Activated naive CD8-positive, alpha-beta T cell treated with anti-CD3 and anti-CD28 coated beads, Interleukin-2, amount 10 ng/mL, durations not matched to agents 7 days and 5 days (primary cell): ENCODE measurements around the gene PTGS1. TPM values are rescaled to one million over a fixed set of nuclear protein-coding genes. Genes with fewer than 3 reads are reported as not detected.
A peak's percentile ranks its signal among the peaks of the same experiment; 100 is the strongest.

ENCODE experiments used
- ATAC-seq: fragments of 150-1000 bp; cut with Tn5 transposase; one replicate; pipeline ENCODE4 v1.10.0; 2021; ENCODE audit warnings: low read depth, moderate library complexity
- POLR2A ChIA-PET: fragments of 350-600 bp; sonication (Branson Sonifier 250); formaldehyde crosslinking; loops from one replicate; lab custom pipeline; 2021; ENCODE audit warnings: antibody characterized with exemption; lab: Charles Lee
- DNase-seq: peaks from one replicate; pipeline ENCODE4 v3.0.0; 2021
- H3K27ac Mint-ChIP-seq: one replicate; pipeline ENCODE4 v1.8.0; 2022; ENCODE audit warnings: mild to moderate bottlenecking, mixed read lengths
- H3K27me3 Mint-ChIP-seq: one replicate; pipeline ENCODE4 v1.8.0; 2022; ENCODE audit warnings: mild to moderate bottlenecking, moderate library complexity, mixed read lengths
- H3K36me3 Mint-ChIP-seq: one replicate; pipeline ENCODE4 v1.8.0; 2021; ENCODE audit warnings: mild to moderate bottlenecking, mixed read lengths
- H3K4me1 Mint-ChIP-seq: one replicate; pipeline ENCODE4 v1.8.0; 2021; ENCODE audit warnings: mixed read lengths
- H3K4me3 Mint-ChIP-seq: one replicate; pipeline ENCODE4 v1.8.0; 2022; ENCODE audit warnings: mild to moderate bottlenecking, moderate library complexity, mixed read lengths
- H3K9me3 Mint-ChIP-seq: one replicate; pipeline ENCODE4 v1.8.0; 2021; ENCODE audit warnings: mixed read lengths
- total RNA-seq, 2 experiments: library from RNA; stranded (reverse); gene quantifications; one replicate each; pipeline ENCODE4 v1.2.3, GENCODE V29; 2021

The PTGS1 gene
- total RNA-seq, 2 experiments from 2014 or later, result 0.96 to 1.6 TPM

GRCh38 chr9:122386311-122386872 lies 15.6 kb downstream of the PTGS1 start:
- H3K9me3 Mint-ChIP-seq, result no peaks in the 10 kb centered on the region
- H3K4me3 Mint-ChIP-seq, result no peak overlapping the region
- H3K27me3 Mint-ChIP-seq, result peaks cover 11% of the 10 kb centered on the region
- DNase-seq (no peak), ATAC-seq (no peak)
- H3K27ac Mint-ChIP-seq, result no peak overlapping the region
- H3K4me1 Mint-ChIP-seq, result peaks cover 17% of the 10 kb centered on the region
- peaks cover 3% of the 10 kb centered on the region for H3K36me3 Mint-ChIP-seq
- POLR2A ChIA-PET, result no interaction called here

GRCh38 chr9:122387536-122387935 lies 16.7 kb downstream of the PTGS1 start:
- Mint-ChIP-seq H3K27ac (no peak overlapping the region), H3K36me3 (peaks cover 3% of the 10 kb centered on the region), H3K4me1 (peaks cover 17% of the 10 kb centered on the region), H3K27me3 (peaks cover 11% of the 10 kb centered on the region), H3K4me3 (no peak overlapping the region), H3K9me3 (no peaks in the 10 kb centered on the region)
- DNase-seq (no peak), ATAC-seq (no peak)
- POLR2A ChIA-PET, result no interaction called here

DNA sequence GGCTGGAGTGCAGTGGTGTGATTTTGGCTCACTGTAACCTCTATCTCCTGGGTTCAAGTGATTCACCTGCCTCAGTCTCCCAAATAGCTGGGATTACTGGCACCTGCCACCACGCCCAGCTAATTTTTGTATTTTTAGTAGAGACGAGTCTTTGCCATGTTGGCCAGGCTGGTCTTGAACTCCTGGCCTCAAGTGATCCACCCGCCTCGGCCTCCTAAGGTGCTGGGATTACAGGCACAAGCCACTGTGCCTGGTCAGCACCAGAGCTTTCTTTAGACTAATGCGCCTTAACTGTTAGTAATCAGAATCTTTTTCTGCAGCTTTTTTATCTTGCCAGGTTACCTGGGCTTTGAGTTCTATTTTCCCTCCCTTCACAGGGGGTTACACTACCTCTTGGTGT lies 18.4 kb downstream of the PTGS1 start:
- DNase-seq (no peak), ATAC-seq (no peak)
- H3K36me3 Mint-ChIP-seq, result no peaks in the 10 kb centered on the region
- H3K27ac Mint-ChIP-seq, result no peak overlapping the region
- H3K4me1 Mint-ChIP-seq, result peaks cover 15% of the 10 kb centered on the region
- POLR2A ChIA-PET, result interaction anchor here (0.6 kb wide), 1 partner anchor 430 kb away, joined by 3 read pairs; no protein-coding TSS in a partner anchor
- no peak overlapping the region for H3K4me3 Mint-ChIP-seq
- H3K27me3 Mint-ChIP-seq, result peaks cover 11% of the 10 kb centered on the region
- H3K9me3 Mint-ChIP-seq, result no peaks in the 10 kb centered on the region

DNA sequence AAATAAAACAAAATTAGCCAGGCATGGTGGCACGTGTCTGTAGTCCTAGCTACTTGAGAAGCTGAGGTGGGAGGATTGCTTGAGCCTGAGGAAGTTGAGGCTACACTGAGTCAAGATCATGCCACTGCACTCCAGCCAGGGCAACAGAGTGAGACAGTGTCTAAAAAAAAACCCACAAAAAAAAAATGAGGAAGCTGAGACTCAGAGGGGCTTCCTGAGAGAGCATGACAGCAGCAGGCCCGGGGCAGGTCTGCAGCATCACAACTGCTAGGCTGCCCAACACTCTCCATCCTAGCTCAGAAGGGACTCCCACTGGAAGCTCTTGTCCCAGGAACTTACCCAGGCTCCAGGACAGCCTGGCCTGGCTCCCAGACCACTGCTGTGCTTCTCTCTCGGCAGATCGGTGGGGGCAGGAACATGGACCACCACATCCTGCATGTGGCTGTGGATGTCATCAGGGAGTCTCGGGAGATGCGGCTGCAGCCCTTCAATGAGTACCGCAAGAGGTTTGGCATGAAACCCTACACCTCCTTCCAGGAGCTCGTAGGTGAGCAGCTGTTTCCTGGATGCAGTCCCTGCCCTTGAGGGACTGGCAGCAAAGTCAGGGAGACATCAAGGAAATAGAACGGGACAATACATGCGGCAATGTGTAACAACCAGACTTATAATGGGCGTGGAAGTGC lies 19.1 kb downstream of the PTGS1 start:
- Mint-ChIP-seq H3K27ac (no peak overlapping the region), H3K36me3 (no peaks in the 10 kb centered on the region), H3K4me3 (peak overlapping the region; percentile 56), H3K27me3 (peaks cover 11% of the 10 kb centered on the region), H3K9me3 (no peaks in the 10 kb centered on the region), H3K4me1 (peaks cover 13% of the 10 kb centered on the region)
- peak; percentile 45 for ATAC-seq
- POLR2A ChIA-PET, result no interaction called here
- DNase-seq, result no peak

- POLR2A ChIA-PET, result no interaction called here
- DNase-seq, result no peak
- Mint-ChIP-seq H3K27ac (no peak overlapping the region), H3K27me3 (peaks cover 14% of the 10 kb centered on the region), H3K9me3 (no peaks in the 10 kb centered on the region), H3K4me3 (no peak overlapping the region), H3K36me3 (no peaks in the 10 kb centered on the region), H3K4me1 (peaks cover 10% of the 10 kb centered on the region)
- ATAC-seq, result no peak
These were observed 21.5 kb downstream of the PTGS1 start for GRCh38 chr9:122392284-122392683.

DNA sequence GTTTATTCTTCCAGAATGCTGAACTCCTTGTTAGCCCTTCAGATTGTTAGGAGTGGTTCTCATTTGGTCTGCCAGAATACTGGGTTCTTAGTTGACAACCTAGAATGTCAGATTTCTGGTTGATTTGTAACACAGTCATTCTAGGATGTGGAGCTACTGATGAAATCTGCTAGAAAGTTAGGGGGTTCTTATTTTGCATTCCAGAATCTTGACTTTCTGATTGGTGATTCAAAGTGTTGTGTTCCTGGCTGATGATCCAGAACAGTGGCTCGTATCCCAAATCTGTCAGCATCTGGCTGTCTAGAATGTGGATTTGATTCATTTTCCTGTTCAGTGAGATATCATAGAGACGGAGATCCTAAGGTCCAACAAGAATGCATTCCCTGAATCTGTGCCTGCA lies 21.9 kb downstream of the PTGS1 start:
- no peak for DNase-seq
- no peak for ATAC-seq
- H3K27ac Mint-ChIP-seq, result no peak overlapping the region
- peaks cover 10% of the 10 kb centered on the region for H3K4me1 Mint-ChIP-seq
- no peaks in the 10 kb centered on the region for H3K9me3 Mint-ChIP-seq
- H3K27me3 Mint-ChIP-seq, result peaks cover 14% of the 10 kb centered on the region
- H3K4me3 Mint-ChIP-seq, result no peak overlapping the region
- POLR2A ChIA-PET, result no interaction called here
- H3K36me3 Mint-ChIP-seq, result no peaks in the 10 kb centered on the region

DNA sequence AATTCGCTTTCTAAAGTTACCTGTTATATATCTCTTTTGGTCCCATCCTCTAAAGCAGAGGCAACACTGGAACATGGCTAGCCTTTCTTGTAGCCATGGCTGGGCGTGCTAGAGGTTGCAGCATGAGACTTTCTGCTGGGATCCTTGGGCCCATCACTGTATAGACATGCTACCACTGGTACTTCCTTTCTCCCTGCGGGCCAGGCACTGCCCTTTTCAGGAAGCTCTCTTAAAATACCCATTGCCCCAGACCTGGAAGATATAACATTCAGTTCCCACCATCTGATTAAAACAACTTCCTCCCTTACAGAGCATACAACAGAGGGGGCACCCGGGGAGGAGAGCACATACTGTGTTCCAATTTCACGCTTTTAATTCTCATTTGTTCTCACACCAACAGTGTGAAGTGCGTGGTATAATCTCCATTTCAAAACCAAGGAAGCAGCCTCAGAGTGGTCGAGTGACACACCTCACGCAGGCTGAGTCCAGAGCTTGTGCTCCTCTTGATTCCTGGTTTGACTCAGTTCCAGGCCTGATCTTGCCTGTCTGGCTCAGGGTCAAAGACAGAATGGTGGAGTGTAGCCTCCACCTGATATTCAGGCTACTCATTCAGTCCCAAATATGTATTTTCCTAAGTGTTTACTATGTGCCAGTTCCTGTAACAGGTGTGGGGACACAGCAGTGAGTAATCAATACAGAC lies 22.6 kb downstream of the PTGS1 start:
- POLR2A ChIA-PET, result no interaction called here
- no peaks in the 10 kb centered on the region for H3K36me3 Mint-ChIP-seq
- peaks cover 11% of the 10 kb centered on the region for H3K27me3 Mint-ChIP-seq
- ATAC-seq, result no peak
- H3K27ac Mint-ChIP-seq, result no peak overlapping the region
- no peak for DNase-seq
- H3K4me3 Mint-ChIP-seq, result no peak overlapping the region
- peaks cover 10% of the 10 kb centered on the region for H3K4me1 Mint-ChIP-seq
- no peaks in the 10 kb centered on the region for H3K9me3 Mint-ChIP-seq

DNA sequence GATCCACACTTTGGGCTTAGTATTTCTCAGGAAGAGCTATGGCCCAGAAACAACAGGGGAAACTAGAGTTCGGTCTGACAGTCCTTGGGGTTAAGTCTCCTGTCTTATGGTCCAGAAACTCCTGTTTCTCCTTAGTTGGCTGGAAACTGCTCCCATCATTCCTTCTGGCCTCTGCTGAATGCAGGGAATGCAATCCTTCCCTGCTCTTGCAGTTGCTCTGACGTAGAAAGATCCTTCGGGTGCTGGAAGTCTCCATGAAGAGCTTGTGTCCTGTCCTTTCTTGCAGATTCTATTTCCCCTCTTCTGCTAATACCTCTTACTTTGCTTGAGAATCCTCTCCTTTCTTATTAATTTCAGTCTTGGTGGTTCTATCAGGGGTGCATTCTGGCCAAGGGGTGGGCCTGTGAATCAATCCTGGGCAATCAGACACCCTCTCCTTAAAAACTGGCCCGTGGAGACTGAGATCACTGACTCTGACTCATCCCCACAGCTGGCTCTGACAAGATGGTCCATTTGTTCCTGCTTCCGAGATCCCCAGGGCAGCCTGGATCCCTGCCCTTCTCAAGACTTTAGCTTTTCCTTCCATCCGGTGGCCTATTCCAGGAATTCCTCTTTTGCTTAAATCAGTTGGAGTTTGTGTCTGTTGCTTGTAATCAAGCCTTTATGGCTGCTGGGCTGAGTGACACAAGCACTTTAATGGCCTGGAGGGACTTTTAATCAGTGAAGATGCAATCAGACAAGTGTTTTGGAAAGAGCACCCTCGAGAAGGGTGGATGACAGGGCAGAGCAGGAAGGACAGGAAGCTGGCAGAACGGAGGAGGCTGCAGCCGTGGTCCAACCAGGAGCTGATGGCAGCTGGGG lies 23.7 kb downstream of the PTGS1 start:
- Mint-ChIP-seq H3K4me1 (peaks cover 8% of the 10 kb centered on the region), H3K36me3 (no peaks in the 10 kb centered on the region), H3K4me3 (no peak overlapping the region), H3K27me3 (peaks cover 9% of the 10 kb centered on the region), H3K27ac (no peak overlapping the region), H3K9me3 (no peaks in the 10 kb centered on the region)
- POLR2A ChIA-PET, result no interaction called here
- ATAC-seq (no peak), DNase-seq (no peak)

DNA sequence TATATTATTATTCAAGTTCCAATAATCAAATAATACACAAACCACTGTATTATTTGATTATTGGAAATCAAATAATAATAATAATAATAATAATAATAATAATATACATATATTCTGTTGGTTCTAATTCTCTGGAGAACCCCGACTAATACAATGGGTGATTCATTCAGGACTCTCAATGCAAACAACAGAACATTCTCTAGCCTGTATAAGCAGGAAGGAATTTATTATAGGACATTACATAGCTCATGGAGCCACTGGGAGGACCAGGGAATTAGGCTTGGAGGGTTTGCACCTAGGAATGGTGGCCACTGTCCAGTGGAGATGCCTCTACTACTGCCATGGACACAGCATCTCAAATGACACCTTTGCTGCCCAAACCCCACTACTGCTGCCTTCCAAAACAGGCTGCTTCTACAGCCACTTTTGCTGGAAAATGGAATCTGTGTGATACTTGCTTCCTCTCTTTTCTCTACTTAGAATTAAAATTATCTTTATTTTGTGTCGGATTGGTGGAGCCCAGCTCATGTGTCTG lies 25.9 kb downstream of the PTGS1 start:
- ATAC-seq (no peak), DNase-seq (no peak)
- Mint-ChIP-seq H3K27me3 (peaks cover 8% of the 10 kb centered on the region), H3K4me3 (no peak overlapping the region), H3K36me3 (no peaks in the 10 kb centered on the region), H3K4me1 (no peaks in the 10 kb centered on the region), H3K27ac (no peak overlapping the region), H3K9me3 (peaks cover 1% of the 10 kb centered on the region)
- POLR2A ChIA-PET, result no interaction called here

- H3K36me3 Mint-ChIP-seq, result no peaks in the 10 kb centered on the region
- no peak overlapping the region for H3K27ac Mint-ChIP-seq
- ATAC-seq, result no peak
- peaks cover 4% of the 10 kb centered on the region for H3K4me1 Mint-ChIP-seq
- H3K9me3 Mint-ChIP-seq, result peaks cover 3% of the 10 kb centered on the region
- POLR2A ChIA-PET, result no interaction called here
- H3K4me3 Mint-ChIP-seq, result no peak overlapping the region
- DNase-seq, result no peak
- peaks cover 8% of the 10 kb centered on the region for H3K27me3 Mint-ChIP-seq
These were observed 26.9 kb downstream of the PTGS1 start for GRCh38 chr9:122397749-122398148.

DNA sequence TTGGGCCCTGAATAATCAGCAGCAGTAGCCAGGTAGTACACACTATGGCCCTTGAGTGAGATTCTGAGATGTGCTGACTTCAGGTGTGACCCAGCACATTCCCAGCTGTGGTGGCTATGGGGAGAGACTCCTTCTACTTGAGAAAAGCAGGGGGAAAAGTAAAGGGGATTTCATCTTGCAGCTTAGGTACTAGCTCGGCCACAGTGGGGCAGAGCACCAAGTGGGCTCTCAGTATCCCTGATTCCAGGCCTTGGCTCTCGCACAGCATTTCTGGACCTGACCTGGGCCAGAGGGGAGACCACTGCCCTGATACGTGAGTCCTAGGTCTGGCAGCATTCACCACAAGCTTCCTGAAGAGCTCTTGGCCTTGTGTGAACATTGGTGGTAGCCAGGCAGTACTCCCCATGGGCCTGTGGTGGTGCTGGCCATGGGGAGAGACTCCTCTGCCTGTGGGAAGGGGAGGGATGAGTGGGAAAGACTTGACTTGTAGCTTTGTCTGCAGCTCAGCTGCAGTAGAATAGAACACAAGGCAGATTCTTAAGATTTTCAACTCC lies 27.6 kb downstream of the PTGS1 start:
- Mint-ChIP-seq H3K36me3 (no peaks in the 10 kb centered on the region), H3K27me3 (peaks cover 8% of the 10 kb centered on the region), H3K4me3 (no peak overlapping the region), H3K4me1 (peaks cover 6% of the 10 kb centered on the region), H3K27ac (no peak overlapping the region), H3K9me3 (peaks cover 3% of the 10 kb centered on the region)
- ATAC-seq (no peak), DNase-seq (no peak)
- POLR2A ChIA-PET, result no interaction called here

GRCh38 chr9:122401896-122402295 lies 31.1 kb downstream of the PTGS1 start:
- H3K36me3 Mint-ChIP-seq, result no peaks in the 10 kb centered on the region
- ATAC-seq (no peak), DNase-seq (no peak)
- POLR2A ChIA-PET, result no interaction called here
- H3K9me3 Mint-ChIP-seq, result peaks cover 5% of the 10 kb centered on the region
- peaks cover 12% of the 10 kb centered on the region for H3K4me1 Mint-ChIP-seq
- H3K27me3 Mint-ChIP-seq, result peaks cover 7% of the 10 kb centered on the region
- no peak overlapping the region for H3K4me3 Mint-ChIP-seq
- no peak overlapping the region for H3K27ac Mint-ChIP-seq

GRCh38 chr9:122402403-122402871 lies 31.6 kb downstream of the PTGS1 start:
- peaks cover 5% of the 10 kb centered on the region for H3K9me3 Mint-ChIP-seq
- peaks cover 4% of the 10 kb centered on the region for H3K27me3 Mint-ChIP-seq
- no peak overlapping the region for H3K4me3 Mint-ChIP-seq
- POLR2A ChIA-PET, result no interaction called here
- H3K36me3 Mint-ChIP-seq, result no peaks in the 10 kb centered on the region
- H3K27ac Mint-ChIP-seq, result peak overlapping the region; percentile 49
- DNase-seq (no peak), ATAC-seq (peak; percentile 45)
- H3K4me1 Mint-ChIP-seq, result peaks cover 12% of the 10 kb centered on the region
